HCT116 (cell line): ENCODE measurements around the gene COX15.

Source experiments
- CTCF ChIP-seq, 3 experiments: fragments of 200-600 bp in 1 of 3; sonication (generic) in 1 of 3; IDR thresholded peaks in 2 of 3; conservative IDR thresholded peaks in 1 of 3; 2 replicates each; pipeline ENCODE4 v1.5.1; 2012 to 2017; ENCODE audit warnings: low read depth in 2 of 3, low read length in 2 of 3, antibody characterized with exemption in 1 of 3, borderline replicate concordance in 1 of 3, control low read depth in 1 of 3, mild to moderate bottlenecking in 1 of 3, mixed read lengths in 1 of 3, mixed run types in 1 of 3, moderate library complexity in 1 of 3; ENCODE audit not compliant: insufficient read depth in 1 of 3
- EGR1 ChIP-seq: IDR thresholded peaks from 2 replicates; pipeline ENCODE4 v1.6.1; 2012; ENCODE audit warnings: low read depth
- ELF1 ChIP-seq: IDR thresholded peaks from 2 replicates; pipeline ENCODE4 v1.6.1; 2012; ENCODE audit warnings: low read depth, borderline replicate concordance
- MAX ChIP-seq: IDR thresholded peaks from 2 replicates; pipeline ENCODE4 v1.6.1; 2012
- YY1 ChIP-seq: IDR thresholded peaks from 2 replicates; pipeline ENCODE4 v1.6.1; 2011; ENCODE audit warnings: low read length, low read depth, moderate library complexity, mild to moderate bottlenecking; ENCODE audit not compliant: insufficient replicate concordance; ENCODE audit errors: extremely low read depth

GRCh38 chr10:99756159-99756558 lies 24.2 kb upstream of the COX15 start:
- TF ChIP-seq CTCF (IDR thresholded peaks at IDR 0.05 in 2 of 3, conservative IDR thresholded peaks at IDR 0.05 in 1 of 3; ENCODE audit: borderline replicate concordance in 1 of 3, insufficient read depth in 1 of 3, low read depth in 2 of 3, low read length in 2 of 3) (no peak), YY1 (no peak), ELF1 (no peak), MAX (no peak), EGR1 (no peak)
